ENCODE results near the gene ATP6V0B.

- TF ChIP-seq CTCF (IDR thresholded peaks at IDR 0.05; ENCODE audit: insufficient read depth, low read length) (no peak), POLR2AphosphoS5 (IDR thresholded peaks at IDR 0.05; ENCODE audit: low read depth) (no peak), GABPA (IDR thresholded peaks at IDR 0.05; ENCODE audit: low read depth) (no peak), REST (IDR thresholded peaks at IDR 0.05; ENCODE audit: insufficient replicate concordance, low read depth) (no peak)
Observed at GRCh38 chr1:43947061-43947873, 27.5 kb upstream of the ATP6V0B start.
